NCI-H1436 treated with DMSO at 0.1 percent for 48 hours (cell line): Measurements from ENCODE around the gene POLR2J3.
"Not testable (repeated sequence)": the region's sequence is repeated elsewhere in the genome, so short reads cannot be mapped to it uniquely, and the experiment has no call there.

Source experiments
- DNase-seq: peaks from one replicate; lab custom pipeline; 2025; lab: John Stamatoyannopoulos, UW

POLR2J3 gene

GRCh38 chr7:102572261-102573239 is at the start of gene POLR2J3:
POLR2J3 (minus strand) TSS chr7:102572583; CDS start chr7:102572521, 62 bp downstream.
- DNase-seq, result not testable (repeated sequence)

DNA sequence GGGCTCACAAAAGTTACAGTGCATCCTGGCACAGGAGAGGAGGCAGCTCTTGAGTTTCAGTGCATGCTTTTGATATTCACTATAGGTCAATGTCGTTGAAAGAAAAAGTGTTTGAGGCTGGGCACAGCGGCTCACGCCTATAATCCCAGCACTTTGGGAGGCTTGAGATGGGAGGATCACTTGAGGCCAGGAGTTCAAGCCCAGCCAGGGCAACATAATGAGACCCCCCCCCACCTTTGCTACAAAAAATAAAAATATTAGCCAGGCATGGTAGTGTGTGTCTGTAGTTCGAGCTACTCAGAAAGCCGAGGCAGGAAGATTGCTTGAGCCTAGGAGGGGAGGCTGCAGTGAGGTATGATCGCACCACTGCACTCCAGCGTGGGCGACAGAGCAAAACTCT is 45.7 kb upstream of the POLR2J3 start:
- not testable (repeated sequence) for DNase-seq

GRCh38 chr7:102616507-102617125 is 44.2 kb upstream of the POLR2J3 start, which contains the start of gene RASA4:
RASA4 (minus strand) TSS chr7:102616756; CDS start chr7:102616689, 67 bp downstream.
- not testable (repeated sequence) for DNase-seq

- not testable (repeated sequence) for DNase-seq
Measured at GRCh38 chr7:102615930-102616329, 43.5 kb upstream of the POLR2J3 start.

- DNase-seq, result not testable (repeated sequence)
Measured at GRCh38 chr7:102614873-102615272, 42.5 kb upstream of the POLR2J3 start.

DNA sequence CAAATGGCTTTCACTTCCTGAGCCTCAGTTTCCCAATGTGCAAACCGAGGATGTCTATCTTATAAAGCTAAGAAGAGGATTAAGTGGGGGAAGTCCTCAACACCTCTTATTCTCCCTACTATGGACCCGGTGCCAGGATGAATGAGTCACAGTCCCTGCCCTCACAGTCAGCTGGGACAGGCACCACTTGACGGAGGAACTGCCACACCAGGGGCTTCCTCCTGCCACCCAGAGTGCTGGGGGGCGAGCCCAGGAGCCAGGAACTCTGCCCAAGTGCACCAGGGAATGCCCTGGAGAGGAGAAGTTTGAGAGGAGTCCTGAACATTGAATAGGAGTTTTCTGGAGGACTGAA is 41.9 kb upstream of the POLR2J3 start:
- not testable (repeated sequence) for DNase-seq

DNA sequence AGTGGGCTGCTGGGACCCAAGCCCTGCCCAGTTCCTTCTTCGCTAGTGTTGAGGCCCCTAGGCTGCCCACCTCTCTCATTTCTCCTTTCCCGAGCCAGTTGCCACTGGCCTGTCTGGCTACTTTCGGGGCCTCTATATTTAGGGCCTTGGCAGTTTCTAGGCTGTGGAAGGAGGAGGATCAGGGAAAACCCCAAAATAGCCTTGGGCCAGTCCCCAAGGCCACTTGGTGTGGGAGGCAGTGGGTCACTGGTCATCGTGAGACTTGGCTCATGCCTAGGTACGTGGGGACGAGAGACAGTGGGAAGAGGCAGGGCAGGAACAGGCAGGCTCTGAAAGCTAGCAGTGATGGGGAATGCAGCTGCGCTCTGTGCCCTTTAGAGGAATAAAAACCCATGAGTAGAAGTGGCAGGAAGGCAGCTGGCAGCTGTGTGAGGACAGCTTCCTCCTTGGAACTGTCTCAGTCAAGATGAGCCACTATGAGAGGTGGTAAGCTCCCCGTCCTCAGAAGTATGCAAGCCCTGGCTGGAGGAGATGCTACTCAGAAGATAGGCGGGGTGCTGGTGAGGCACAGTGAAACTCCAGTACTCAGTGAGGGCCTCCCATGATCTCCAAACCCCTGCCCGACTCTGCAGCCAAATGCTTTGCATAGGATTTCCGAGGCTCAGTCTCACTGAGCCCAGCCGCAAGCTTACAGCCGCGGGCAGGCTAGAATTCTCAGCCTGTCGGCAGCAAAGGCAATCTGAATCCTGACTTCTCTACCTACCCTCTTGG is 41.4 kb upstream of the POLR2J3 start:
- not testable (repeated sequence) for DNase-seq

- not testable (repeated sequence) for DNase-seq
Measured at GRCh38 chr7:102611675-102612325, 39.4 kb upstream of the POLR2J3 start.

DNA sequence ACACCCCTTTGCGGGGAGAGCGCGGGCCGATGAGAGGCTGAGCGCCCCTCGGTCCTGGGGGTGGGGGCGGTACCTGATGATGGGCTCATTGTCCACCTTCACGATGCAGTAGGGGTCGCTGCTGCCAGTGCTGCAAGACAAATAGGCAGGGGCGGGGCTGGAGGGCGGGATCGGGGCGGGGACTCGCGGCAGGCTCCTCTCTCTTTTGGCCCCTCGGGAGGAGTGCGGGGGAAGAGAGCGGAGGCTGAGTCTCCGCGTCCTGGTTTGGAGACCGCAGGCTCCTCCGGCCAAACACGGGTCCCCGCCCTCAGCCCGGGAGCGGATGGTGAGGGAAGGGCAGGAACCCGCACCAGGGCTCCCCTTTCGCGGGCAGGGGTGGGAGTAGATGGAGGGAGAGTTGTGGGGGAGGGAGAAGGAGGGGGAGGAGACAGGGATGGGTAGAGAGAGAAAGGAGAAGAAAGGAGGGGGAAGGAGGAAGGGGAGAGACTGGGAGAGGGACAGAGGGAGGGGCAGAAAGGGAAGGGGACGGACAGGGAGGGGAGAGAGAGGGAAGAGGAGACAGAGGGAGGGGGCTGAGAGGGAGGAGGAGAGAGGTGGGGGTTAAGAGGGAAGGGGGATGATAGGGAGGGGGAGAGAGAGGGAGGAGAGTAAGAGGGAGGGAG is 38.8 kb upstream of the POLR2J3 start:
- not testable (repeated sequence) for DNase-seq

GRCh38 chr7:102610441-102610840 is 38.1 kb upstream of the POLR2J3 start:
- not testable (repeated sequence) for DNase-seq

GRCh38 chr7:102609734-102610133 is 37.4 kb upstream of the POLR2J3 start:
- not testable (repeated sequence) for DNase-seq

DNA sequence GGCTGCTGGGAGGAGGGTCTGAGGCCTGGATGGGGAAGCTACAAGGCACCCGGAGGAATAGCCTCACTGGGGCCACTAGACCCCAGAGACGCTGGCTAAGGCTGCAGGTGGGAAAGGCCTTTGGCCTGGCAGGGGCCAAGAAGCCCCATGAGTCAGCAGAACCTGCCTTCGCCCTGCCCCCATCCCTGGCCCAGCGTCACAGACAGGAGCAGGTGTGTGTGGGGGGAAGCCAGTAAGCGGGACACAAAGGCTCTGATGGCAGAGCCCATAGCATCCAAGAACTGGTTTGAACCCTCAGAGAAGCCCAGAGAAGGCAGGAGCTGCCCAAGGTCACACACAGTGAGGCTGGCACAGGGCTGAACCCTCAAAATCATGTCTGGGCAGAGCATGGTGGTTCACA is 34.5 kb upstream of the POLR2J3 start:
- DNase-seq, result not testable (repeated sequence)

GRCh38 chr7:102604431-102605145 is 32.2 kb upstream of the POLR2J3 start:
- DNase-seq, result not testable (repeated sequence)

GRCh38 chr7:102602317-102602716 is 29.9 kb upstream of the POLR2J3 start:
- DNase-seq, result not testable (repeated sequence)

GRCh38 chr7:102599699-102600098 is 27.3 kb upstream of the POLR2J3 start:
- not testable (repeated sequence) for DNase-seq

DNA sequence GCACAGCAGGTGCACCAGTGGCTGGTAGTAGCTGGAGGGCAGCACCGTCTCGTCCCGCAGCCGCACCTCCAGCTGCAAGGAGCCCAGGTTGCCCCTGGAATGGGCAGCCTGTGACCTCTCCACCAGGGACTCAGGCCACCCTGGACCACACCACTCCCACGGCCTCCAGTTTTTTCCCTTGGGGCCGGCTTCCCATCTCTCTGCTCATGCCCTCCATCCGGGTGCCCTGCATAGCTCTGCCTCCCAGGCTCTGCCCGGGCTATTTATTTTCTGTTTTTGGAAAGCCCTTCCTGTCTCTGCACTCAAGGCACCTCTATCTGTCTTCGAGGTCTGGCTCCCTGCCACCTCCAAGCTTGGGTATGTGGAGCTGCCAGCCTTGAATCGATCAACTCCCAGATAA is 23.7 kb upstream of the POLR2J3 start:
- not testable (repeated sequence) for DNase-seq

DNA sequence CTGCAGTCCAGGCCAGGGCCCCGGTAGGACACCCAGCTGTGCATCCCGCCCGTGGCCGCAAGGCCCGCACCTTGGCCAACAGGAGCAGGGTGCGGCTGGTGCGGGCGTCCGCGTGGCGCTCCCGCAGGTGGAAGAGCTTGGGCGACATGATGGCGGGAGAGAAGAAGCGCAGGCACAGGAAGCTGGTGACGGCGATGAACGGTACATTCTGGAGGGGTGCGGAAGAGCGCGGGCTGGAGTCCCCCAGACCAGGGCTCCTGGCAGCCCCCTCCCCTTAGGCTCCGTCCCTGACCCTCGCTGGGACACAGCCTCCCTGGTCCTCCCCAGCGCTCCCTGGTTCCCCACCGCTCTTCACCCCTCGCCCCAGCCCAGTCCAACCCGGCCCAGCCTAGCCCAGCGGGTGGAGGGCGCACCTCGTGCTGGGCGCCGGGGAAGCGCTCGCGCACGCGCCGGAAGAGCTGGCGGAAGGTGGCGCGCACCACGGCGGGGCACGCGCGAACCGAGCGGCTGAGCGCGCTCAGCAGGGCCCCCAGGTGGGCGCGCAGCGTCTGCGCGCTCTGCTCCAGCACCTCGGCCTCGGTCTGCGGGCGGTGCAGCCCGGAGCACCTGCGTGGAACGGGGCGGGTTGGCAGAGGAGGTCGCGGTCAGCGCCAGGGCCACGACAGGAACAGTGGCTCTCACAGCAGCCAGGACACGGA is 21.4 kb upstream of the POLR2J3 start:
- DNase-seq, result not testable (repeated sequence)

DNA sequence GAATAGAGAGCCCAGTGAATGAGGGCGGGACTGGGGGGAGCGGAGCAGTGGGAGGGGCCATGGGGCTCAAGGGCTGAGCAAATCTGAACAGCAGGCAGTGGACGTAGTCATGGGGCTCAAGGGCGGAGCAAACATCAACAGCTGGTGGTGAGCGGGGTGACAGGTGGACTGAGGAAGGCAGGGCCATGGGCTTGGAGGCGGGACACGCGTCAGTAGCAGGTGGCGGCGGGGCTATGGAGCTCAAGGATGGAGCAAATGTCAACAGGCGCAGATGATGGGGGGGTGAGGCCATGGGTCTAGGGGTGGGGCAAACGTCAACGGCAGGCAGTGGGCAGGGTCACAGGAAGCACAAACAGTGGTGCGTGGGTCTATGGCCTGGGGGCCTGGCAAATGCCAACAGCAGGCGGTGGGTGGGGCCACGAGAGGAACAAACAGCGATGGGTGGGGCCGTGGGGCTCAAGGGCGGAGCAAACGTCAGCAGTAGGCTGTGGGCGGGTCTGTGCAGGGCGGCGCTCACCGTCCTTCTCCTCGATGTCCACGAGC is 20.2 kb upstream of the POLR2J3 start:
- not testable (repeated sequence) for DNase-seq

GRCh38 chr7:102589857-102590256 is 17.5 kb upstream of the POLR2J3 start:
- DNase-seq, result not testable (repeated sequence)
